GM18951 (cell line): Measurements from ENCODE around the gene HSPA14.

ENCODE experiments used
- POLR2A ChIP-seq: IDR thresholded peaks from 4 replicates; pipeline ENCODE4 v1.6.1; 2011; ENCODE audit warnings: mild to moderate bottlenecking; ENCODE audit not compliant: insufficient read length, insufficient read depth; ENCODE audit errors: extremely low read depth
- in situ Hi-C: fragments of 300-500 bp; cut with MboI; formaldehyde crosslinking; loops from one replicate; pipeline ENCODE4 v1.12.0; 2022; ENCODE audit warnings: low sequenced_read_pairs, mixed read lengths, inconsistent platforms; ENCODE audit not compliant: unreplicated experiment

Gene HSPA14

GRCh38 chr10:14821635-14822375, 16.3 kb upstream of the HSPA14 start:
- no peak for TF ChIP-seq POLR2A
- in situ Hi-C loops = loop anchor here (10.0 to 25.0 kb wide), 2 partner anchors 227 to 310 kb away; no protein-coding TSS in a partner anchor

DNA sequence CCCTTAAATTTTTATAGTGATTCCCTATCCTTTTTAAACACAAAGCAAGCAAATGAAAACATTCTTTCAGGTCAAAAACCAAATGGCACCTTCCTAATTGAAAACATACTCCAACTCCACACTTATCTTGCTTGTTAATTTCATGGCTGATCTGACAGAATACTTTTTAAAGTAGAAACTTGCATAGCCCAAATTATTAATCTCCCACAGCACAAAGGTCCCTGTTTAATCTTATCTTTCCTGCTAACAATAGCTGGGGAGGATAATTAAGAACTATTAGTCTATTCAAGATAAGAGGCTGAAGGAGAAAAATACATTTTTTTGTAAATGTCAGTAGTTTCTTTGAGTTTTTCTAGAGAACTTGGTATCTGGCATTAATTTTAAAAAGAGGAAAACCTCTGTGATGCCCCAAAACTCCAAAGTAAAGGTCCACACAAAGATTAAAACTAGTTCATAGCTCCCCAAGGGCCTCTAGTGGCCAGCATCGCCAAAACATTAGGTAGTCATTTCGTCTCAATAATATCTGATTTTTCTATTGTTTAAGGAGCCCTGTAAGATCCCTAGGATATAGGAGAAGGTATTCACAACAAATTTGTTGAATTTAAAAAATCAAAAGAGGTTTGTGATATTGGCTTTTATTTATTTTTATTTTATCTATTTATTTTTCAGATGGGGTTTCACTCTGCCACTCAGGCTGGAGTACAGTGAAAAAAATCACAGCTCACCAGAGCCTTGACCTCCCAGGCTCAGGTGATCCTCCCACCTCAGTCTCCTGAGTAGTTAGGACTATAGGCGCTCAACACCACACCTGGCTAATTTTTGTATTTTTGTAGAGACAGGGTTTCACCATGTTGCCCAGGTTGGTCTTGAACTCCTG, 15.0 kb upstream of the HSPA14 start:
- no peak for TF ChIP-seq POLR2A
- in situ Hi-C loops = loop anchor here (10.0 to 25.0 kb wide), 2 partner anchors 228 to 311 kb away; no protein-coding TSS in a partner anchor

DNA sequence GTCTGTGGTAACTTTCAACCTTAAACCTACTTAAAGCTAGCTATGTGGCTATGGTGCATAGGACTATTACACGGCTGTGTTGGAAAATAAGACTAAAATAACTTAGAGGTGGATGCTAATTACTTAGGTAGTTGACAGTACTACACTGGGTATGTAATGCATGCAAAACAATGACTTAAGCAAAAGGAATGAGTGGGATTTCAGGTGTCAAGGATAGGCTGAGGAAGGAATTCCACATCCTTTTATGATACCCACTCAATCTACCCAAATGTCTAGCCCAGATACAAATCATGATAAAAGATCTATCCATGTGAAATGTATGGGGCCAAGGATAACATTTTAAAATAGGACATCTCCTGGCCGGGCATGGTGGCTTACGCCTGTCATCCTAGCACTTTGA, 14.1 kb upstream of the HSPA14 start:
- TF ChIP-seq POLR2A = no peak
- in situ Hi-C loops = loop anchor here (10.0 to 25.0 kb wide), 2 partner anchors 229 to 312 kb away; no protein-coding TSS in a partner anchor

- in situ Hi-C loops = loop anchor here (10.0 kb wide), 1 partner anchor 231 kb away; no protein-coding TSS in a partner anchor
- no peak for TF ChIP-seq POLR2A
These were observed 11.9 kb upstream of the HSPA14 start for GRCh38 chr10:14826076-14826829.

DNA sequence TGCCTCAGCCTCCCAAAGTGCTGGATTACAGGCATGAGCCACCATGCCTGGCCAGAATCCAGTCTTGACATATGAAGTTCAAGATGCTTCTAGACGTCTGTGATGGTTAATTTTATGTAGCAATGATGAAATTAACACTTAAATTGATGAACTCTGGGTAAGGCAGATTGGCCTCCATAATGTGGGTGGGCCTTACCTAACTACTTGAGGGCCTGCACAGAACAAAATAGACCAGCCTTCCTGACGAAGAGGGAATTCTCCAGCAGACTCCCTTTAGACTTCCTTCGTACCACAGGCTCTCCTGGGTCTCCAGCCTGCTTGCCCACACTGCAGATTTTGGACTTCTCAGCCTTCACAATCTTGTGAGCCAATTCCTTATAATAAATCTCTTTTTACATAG, 5.0 kb upstream of the HSPA14 start:
- no peak for TF ChIP-seq POLR2A
- in situ Hi-C loops = no loop called here

DNA sequence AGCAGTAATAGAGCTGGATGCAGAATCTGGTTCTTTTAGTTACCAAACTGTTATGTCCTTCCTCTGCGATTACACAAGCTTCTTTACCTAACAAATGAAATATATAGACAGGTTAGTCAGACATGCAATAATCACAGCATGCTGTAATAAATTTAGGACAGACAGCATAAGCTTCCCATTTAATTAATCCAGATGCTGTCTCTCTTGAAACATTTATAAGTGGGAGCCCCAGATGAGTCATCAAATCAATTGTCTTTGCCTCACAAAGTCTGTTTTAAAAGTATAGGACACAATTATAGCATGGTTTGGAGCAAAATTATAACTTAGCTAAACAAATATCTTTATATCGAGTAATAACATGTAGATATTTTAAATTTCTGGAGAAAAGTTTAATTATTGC, 1.9 kb upstream of the HSPA14 start:
- TF ChIP-seq POLR2A = no peak
- in situ Hi-C loops = no loop called here

DNA sequence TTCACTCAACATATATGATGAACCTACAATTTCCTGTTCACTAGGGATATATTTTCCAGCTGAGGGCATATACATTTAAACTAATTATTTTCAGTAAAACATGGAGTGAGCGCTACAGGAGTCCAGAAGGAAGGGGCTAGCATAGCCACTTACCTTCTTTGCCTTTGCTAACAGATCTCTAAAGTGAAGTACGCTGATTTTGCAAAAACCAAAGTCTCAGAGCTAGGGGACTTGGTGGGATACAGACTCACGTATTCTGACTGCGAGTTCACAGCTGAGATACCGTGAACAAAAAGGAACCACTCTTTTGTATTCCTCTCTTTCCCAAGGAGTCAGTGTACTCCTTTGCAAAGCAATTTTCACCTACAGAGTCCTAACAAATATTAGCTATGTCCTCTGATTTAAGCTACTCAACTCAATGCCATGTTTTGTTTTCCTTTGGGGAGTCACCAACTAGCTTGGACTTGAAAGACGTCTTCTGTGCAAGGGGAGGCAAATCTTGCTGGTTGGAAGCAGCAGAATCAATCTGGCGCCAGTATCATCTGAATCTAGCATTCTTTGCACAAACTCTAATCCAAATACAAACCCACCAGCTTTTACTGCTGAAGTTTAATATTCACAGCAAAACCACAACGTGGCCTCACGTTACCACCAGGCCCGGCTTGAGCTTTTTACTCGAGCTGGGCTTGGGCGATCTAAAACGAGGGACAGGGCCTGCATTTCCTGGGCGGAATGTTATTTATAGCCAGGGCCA, 926 bp upstream of the HSPA14 start:
- in situ Hi-C loops = no loop called here
- no peak for TF ChIP-seq POLR2A

DNA sequence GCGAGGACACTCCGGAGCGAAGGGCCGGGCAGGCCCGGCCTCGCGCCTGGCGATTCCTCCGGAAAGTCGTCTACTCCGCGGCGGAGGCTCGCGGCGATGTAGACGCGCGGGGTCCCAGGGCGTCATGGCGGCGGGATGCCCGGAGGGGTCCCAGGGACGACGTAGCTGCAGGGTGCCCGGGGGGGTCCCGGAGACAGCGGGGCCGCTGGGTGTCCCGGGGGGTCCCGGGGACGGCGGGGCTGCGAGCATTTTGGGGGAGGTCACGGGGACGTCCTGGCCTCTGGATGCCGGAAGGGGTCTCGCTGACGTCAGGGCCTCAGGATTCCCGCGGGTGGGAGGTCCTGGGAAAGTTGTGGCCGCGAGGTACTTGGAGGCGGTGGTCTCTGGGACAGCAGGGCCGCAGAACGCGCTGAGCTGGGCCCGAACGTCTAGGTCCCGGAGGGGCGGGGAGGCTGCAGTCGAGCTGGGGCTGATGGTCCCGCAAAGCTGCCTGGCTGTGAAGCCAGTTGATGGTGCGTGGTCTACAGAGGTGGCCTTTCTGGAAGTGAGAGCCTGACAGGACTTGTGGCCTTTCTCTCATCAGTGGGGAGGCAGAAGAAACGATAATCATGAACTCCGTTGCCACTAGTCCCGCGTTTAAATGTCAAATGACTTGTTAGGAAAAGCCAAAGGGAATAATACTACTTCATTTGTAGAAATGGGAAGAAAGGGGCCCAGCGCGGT, 637 bp downstream of the HSPA14 start:
- in situ Hi-C loops = no loop called here

GRCh38 chr10:14839305-14839695, 1.2 kb downstream of the HSPA14 start:
- TF ChIP-seq POLR2A = no peak
- in situ Hi-C loops = no loop called here

More for the DNA sequence above, 637 bp downstream of the HSPA14 start:
- TF ChIP-seq POLR2A = no peak

DNA sequence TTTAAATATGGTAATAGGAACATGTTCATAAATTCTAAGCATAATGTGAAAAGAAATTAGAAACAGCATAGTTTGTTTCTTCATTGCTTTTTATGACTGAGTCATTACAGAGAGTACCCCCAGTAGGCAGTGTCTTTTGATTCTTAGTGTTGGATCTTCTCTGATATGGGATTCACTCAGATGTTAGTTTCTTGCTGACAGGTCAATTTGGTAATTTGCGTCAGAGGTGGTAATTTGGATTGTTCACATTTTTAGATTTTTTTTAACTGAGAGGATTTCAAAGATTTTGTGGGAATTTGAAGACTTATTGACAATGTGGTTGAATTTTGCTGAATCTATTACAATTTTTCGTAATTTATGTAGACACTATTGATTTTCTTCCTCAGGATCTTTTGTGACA, 2.1 kb downstream of the HSPA14 start:
- no peak for TF ChIP-seq POLR2A
- in situ Hi-C loops = no loop called here

GRCh38 chr10:14843327-14843988, 5.4 kb downstream of the HSPA14 start:
- in situ Hi-C loops = no loop called here
- no peak for TF ChIP-seq POLR2A
